Activated B cell treated with CpG ODN at 0.5 μM for 24 hours (primary cell): ENCODE results near the gene AKAP13. TPM values are rescaled to one million over a fixed set of nuclear protein-coding genes. Genes with fewer than 3 reads are reported as not detected.

Experiments used
- ATAC-seq: fragments of 200-7000 bp; cut with Tn5 transposase; one replicate; pipeline ENCODE4 v1.10.0; 2021; ENCODE audit warnings: low read depth, mild to moderate bottlenecking, moderate library complexity
- CTCF ChIA-PET: fragments of 350-600 bp; sonication (Branson Sonifier 250); formaldehyde crosslinking; loops from one replicate; lab custom pipeline; 2021; ENCODE audit warnings: antibody characterized with exemption; lab: Charles Lee
- POLR2A ChIA-PET: fragments of 350-600 bp; sonication (Branson Sonifier 250); formaldehyde crosslinking; loops from one replicate; lab custom pipeline; 2021; ENCODE audit warnings: antibody characterized with exemption; lab: Charles Lee
- DNase-seq: peaks from one replicate; pipeline ENCODE4 v3.0.0; 2022
- H3K27ac Mint-ChIP-seq: one replicate; pipeline ENCODE4 v1.8.0; 2020; ENCODE audit warnings: mixed read lengths
- H3K27me3 Mint-ChIP-seq: one replicate; pipeline ENCODE4 v1.8.0; 2021; ENCODE audit warnings: mixed read lengths
- H3K36me3 Mint-ChIP-seq: one replicate; pipeline ENCODE4 v1.8.0; 2021; ENCODE audit warnings: low read depth, mixed read lengths
- H3K4me1 Mint-ChIP-seq: one replicate; pipeline ENCODE4 v1.8.0; 2021; ENCODE audit warnings: mixed read lengths
- H3K4me3 Mint-ChIP-seq: one replicate; pipeline ENCODE4 v1.8.0; 2020; ENCODE audit warnings: mild to moderate bottlenecking, mixed read lengths
- H3K9me3 Mint-ChIP-seq: one replicate; pipeline ENCODE4 v1.8.0; 2020; ENCODE audit warnings: mixed read lengths
- intact Hi-C: fragments of 100-400 bp; cut with micrococcal nuclease; formaldehyde crosslinking; loops from one replicate; pipeline ENCODE4 v1.15.1; 2024
- total RNA-seq: library from RNA; stranded (reverse); gene quantifications from 2 replicates; pipeline ENCODE4 v1.2.3, GENCODE V29; 2022
- TF ChIP-seq, protein P1 (sequence below): fragments of 200-600 bp; IDR thresholded peaks from one replicate; pipeline ENCODE4 v1.8.0; 2022; ENCODE audit warnings: antibody characterized with exemption, mild to moderate bottlenecking

The AKAP13 gene
- total RNA-seq, 1 donor from 2014 or later, result 290 TPM

DNA sequence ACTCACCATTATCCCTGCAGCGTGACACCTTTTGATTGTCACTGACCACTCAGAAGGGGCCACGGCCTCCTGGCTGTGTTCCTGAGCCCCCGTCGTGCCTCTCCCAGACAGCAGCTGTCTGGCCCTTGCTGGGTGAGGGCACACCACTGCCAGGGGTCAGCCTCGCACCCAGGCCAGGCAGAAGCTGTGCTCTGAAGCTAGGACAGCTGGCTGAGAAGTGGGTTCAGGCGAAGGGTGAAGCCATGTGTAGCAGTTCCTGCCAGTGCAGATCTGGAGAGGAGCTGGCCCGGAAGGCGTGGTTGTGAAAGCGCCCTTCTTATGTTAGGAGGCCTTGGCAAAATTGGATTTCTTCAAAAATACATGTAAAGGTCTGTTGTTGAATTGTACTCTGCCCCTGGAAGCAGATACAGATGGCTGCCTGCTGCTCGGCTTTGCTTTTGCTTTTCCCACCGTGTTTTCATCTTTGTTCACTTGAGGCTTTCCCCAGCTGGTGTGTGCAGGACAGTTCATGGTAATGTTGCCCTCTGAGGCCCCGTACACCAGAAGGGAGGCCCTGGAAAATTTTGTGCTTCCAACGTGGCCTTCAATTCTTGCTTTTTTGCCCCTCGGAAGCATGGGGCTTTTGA lies 365.2 kb downstream of the AKAP13 start:
- intact Hi-C loops, result no loop called here
- ATAC-seq, result no peak
- no peak for DNase-seq
- Mint-ChIP-seq H3K4me1 (no peaks in the 10 kb centered on the region), H3K27me3 (no peaks in the 10 kb centered on the region), H3K36me3 (peaks cover 87% of the 10 kb centered on the region), H3K4me3 (no peak overlapping the region), H3K9me3 (no peaks in the 10 kb centered on the region), H3K27ac (no peak overlapping the region)
- TF ChIP-seq, protein P1, sequence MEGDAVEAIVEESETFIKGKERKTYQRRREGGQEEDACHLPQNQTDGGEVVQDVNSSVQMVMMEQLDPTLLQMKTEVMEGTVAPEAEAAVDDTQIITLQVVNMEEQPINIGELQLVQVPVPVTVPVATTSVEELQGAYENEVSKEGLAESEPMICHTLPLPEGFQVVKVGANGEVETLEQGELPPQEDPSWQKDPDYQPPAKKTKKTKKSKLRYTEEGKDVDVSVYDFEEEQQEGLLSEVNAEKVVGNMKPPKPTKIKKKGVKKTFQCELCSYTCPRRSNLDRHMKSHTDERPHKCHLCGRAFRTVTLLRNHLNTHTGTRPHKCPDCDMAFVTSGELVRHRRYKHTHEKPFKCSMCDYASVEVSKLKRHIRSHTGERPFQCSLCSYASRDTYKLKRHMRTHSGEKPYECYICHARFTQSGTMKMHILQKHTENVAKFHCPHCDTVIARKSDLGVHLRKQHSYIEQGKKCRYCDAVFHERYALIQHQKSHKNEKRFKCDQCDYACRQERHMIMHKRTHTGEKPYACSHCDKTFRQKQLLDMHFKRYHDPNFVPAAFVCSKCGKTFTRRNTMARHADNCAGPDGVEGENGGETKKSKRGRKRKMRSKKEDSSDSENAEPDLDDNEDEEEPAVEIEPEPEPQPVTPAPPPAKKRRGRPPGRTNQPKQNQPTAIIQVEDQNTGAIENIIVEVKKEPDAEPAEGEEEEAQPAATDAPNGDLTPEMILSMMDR, result no peak
- ChIA-PET POLR2A (no interaction called here), CTCF (interaction anchor here (0.7 kb wide), 1 partner anchor 341 kb away, joined by 3 read pairs; no protein-coding TSS in a partner anchor)

DNA sequence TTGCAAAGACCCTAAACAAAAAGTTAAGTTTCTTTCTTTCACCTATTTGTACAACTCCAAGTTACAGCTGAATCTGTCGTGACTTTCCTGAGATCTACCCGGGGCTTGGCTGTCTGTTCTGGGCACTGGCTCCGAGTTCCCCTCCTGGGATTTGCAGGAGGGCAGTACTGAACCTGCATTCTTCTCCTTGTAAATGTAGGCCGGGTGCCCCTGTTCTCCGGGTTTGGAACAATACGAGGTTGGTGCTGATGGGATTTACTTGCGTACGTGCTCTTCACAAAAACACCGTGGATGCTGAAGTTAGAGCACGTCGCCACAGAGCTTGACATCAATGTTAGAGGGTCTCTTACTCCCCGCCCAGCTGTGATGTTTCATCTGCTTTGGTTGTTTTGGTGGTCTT lies 366.2 kb downstream of the AKAP13 start:
- TF ChIP-seq, protein P1, result no peak
- Mint-ChIP-seq H3K4me1 (no peaks in the 10 kb centered on the region), H3K27ac (no peak overlapping the region), H3K36me3 (peaks cover 77% of the 10 kb centered on the region), H3K27me3 (no peaks in the 10 kb centered on the region), H3K4me3 (no peak overlapping the region), H3K9me3 (no peaks in the 10 kb centered on the region)
- DNase-seq (no peak), ATAC-seq (no peak)
- CTCF ChIA-PET, result no interaction called here
- intact Hi-C loops, result no loop called here
- POLR2A ChIA-PET, result no interaction called here

DNA sequence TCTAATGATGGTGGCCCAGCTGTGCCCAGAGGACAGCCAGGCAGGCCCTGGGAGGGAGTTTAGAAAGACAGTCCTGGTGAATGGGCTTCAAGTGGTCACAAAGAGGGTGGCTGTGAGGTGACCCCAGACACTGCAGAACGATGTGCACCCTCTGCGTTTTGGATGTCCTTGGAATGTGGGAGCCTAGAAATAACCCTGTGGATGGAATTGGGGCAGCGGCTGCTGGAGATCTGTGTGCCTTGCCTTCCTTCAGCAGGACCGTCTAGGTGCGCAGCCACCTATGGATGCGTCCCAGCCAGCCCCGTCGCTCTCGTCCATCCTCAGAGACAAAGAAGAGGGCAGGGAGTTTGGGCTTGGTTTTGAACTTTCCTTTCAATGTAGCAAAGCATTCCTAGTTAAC lies 367.8 kb downstream of the AKAP13 start:
- Mint-ChIP-seq H3K27me3 (no peaks in the 10 kb centered on the region), H3K9me3 (no peaks in the 10 kb centered on the region), H3K36me3 (peaks cover 62% of the 10 kb centered on the region), H3K4me1 (no peaks in the 10 kb centered on the region), H3K27ac (no peak overlapping the region), H3K4me3 (no peak overlapping the region)
- intact Hi-C loops, result no loop called here
- ATAC-seq, result no peak
- DNase-seq, result no peak
- CTCF ChIA-PET, result no interaction called here
- TF ChIP-seq, protein P1, result no peak
- POLR2A ChIA-PET, result no interaction called here

DNA sequence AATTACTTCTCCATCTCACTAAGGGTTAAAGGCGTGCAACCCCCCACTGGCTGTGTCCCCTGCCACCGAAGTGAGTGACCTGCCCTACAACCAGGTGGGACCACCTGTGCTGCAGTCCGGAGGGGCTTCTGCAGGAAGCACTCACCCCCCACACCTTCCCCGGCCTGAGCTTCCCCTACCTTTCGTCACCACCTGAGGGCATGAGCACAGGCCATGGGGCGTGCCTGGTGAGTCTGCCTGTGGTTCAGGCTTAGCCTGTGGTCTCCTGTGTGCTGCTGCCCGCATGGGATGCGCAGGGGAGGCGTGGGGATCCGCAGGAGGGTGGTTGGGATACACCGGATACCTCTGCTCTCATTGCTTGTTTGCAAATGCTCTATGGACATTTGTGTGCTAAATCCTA lies 368.3 kb downstream of the AKAP13 start:
- no peak for ATAC-seq
- intact Hi-C loops, result no loop called here
- no peak for DNase-seq
- Mint-ChIP-seq H3K9me3 (no peaks in the 10 kb centered on the region), H3K27ac (no peak overlapping the region), H3K36me3 (peaks cover 56% of the 10 kb centered on the region), H3K4me3 (no peak overlapping the region), H3K27me3 (no peaks in the 10 kb centered on the region), H3K4me1 (no peaks in the 10 kb centered on the region)
- TF ChIP-seq, protein P1, result no peak
- ChIA-PET POLR2A (no interaction called here), CTCF (no interaction called here)

DNA sequence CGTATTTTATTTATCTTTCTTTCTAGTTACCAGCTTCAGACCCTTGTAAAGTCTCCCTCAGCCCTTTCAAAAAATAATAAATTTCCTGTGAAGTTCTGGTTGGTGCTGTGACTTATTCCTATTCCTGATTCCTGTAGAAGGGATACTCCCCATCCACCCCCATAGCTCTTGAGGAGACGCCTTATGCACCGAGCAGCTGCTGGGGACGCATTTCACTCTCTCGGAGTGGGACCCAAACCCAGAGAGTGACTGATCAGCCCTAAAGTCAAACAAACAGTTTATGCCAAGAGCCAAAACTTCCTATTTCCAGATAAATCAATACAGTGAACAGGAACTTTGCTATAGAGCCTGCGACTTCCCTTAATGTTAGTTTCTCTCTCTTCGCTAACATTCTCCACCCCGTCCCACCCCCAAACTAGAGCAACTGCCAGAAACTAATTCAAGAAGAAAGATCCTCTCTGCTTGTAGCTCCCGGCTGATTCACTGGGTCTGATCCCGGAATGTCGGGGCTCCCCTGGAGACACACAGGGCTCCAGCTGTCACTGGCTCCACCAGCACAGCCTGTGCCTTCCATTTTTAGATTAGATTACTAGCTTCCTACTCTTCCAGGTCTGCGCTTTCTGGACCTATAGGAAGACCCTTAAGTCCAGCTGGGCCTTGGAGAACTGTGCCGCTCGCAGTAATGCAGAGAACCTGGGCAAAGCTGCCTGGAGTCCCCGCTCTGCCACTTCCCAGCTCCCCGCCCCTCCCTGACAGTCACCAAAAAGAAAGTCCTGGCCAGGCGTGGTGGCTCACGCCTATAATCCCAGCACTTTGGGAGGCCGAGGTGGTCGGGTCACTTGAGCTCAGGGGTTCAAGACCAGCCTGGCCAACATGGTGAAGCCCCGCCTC lies 369.1 kb downstream of the AKAP13 start:
- ChIA-PET POLR2A (no interaction called here), CTCF (no interaction called here)
- no peak overlapping the region for H3K4me3 Mint-ChIP-seq
- no peak for ATAC-seq
- no peak overlapping the region for H3K27ac Mint-ChIP-seq
- no peaks in the 10 kb centered on the region for H3K4me1 Mint-ChIP-seq
- intact Hi-C loops, result no loop called here
- TF ChIP-seq, protein P1, result no peak
- H3K9me3 Mint-ChIP-seq, result no peaks in the 10 kb centered on the region
- peaks cover 49% of the 10 kb centered on the region for H3K36me3 Mint-ChIP-seq
- no peaks in the 10 kb centered on the region for H3K27me3 Mint-ChIP-seq
- no peak for DNase-seq
